ENCODE results near the gene SERPINA1.

SERPINA1 gene

GRCh38 chr14:94338023-94338422 is 50.4 kb downstream of the SERPINA1 start:
- H4K20me1 ChIP-seq (ENCODE audit: insufficient read depth) = no peaks in the 10 kb centered on the region
- H3K4me2 ChIP-seq = no peak overlapping the region
- H3K79me2 ChIP-seq (ENCODE audit: insufficient read depth, low read depth) = no peaks in the 10 kb centered on the region
- no peak overlapping the region for H3K9ac ChIP-seq
- H2AFZ ChIP-seq (ENCODE audit: low read depth) = no peak overlapping the region
- H3K4me1 ChIP-seq (ENCODE audit: low read depth, poor library complexity, severe bottlenecking) = peaks cover 7% of the 10 kb centered on the region
- H3K36me3 ChIP-seq (ENCODE audit: insufficient read depth) = no peaks in the 10 kb centered on the region
- TF ChIP-seq, protein P1, sequence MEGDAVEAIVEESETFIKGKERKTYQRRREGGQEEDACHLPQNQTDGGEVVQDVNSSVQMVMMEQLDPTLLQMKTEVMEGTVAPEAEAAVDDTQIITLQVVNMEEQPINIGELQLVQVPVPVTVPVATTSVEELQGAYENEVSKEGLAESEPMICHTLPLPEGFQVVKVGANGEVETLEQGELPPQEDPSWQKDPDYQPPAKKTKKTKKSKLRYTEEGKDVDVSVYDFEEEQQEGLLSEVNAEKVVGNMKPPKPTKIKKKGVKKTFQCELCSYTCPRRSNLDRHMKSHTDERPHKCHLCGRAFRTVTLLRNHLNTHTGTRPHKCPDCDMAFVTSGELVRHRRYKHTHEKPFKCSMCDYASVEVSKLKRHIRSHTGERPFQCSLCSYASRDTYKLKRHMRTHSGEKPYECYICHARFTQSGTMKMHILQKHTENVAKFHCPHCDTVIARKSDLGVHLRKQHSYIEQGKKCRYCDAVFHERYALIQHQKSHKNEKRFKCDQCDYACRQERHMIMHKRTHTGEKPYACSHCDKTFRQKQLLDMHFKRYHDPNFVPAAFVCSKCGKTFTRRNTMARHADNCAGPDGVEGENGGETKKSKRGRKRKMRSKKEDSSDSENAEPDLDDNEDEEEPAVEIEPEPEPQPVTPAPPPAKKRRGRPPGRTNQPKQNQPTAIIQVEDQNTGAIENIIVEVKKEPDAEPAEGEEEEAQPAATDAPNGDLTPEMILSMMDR (conservative IDR thresholded peaks at IDR 0.05; ENCODE audit: low read depth, low read length) = no peak
- H3K4me3 ChIP-seq (IDR thresholded peaks at IDR 0.05; ENCODE audit: insufficient read depth, low read depth, low read length) = no peak overlapping the region
- no peak overlapping the region for H3K27ac ChIP-seq
- H3K27me3 ChIP-seq (ENCODE audit: insufficient read depth, low read depth) = no peaks in the 10 kb centered on the region

- TF ChIP-seq, protein P1 (conservative IDR thresholded peaks at IDR 0.05; ENCODE audit: low read depth, low read length) = no peak
- H2AFZ ChIP-seq (ENCODE audit: low read depth) = no peak overlapping the region
These were observed 51.1 kb downstream of the SERPINA1 start for GRCh38 chr14:94337274-94337673.

GRCh38 chr14:94334872-94335271 is 53.5 kb downstream of the SERPINA1 start:
- Histone ChIP-seq H3K9ac (no peak overlapping the region), H3K4me1 (ENCODE audit: low read depth, poor library complexity, severe bottlenecking) (peaks cover 7% of the 10 kb centered on the region), H3K27me3 (ENCODE audit: insufficient read depth, low read depth) (no peaks in the 10 kb centered on the region), H3K36me3 (ENCODE audit: insufficient read depth) (no peaks in the 10 kb centered on the region), H3K4me2 (no peak overlapping the region), H4K20me1 (ENCODE audit: insufficient read depth) (no peaks in the 10 kb centered on the region), H3K27ac (no peak overlapping the region), H3K4me3 (IDR thresholded peaks at IDR 0.05; ENCODE audit: insufficient read depth, low read depth, low read length) (no peak overlapping the region), H2AFZ (ENCODE audit: low read depth) (no peak overlapping the region), H3K79me2 (ENCODE audit: insufficient read depth, low read depth) (no peaks in the 10 kb centered on the region)
- TF ChIP-seq, protein P1 (conservative IDR thresholded peaks at IDR 0.05; ENCODE audit: low read depth, low read length) = no peak

More at GRCh38 chr14:94337274-94337673, 51.1 kb downstream of the SERPINA1 start:
- Histone ChIP-seq H4K20me1 (ENCODE audit: insufficient read depth) (no peaks in the 10 kb centered on the region), H3K36me3 (ENCODE audit: insufficient read depth) (no peaks in the 10 kb centered on the region), H3K4me1 (ENCODE audit: low read depth, poor library complexity, severe bottlenecking) (peaks cover 7% of the 10 kb centered on the region), H3K79me2 (ENCODE audit: insufficient read depth, low read depth) (no peaks in the 10 kb centered on the region), H3K27me3 (ENCODE audit: insufficient read depth, low read depth) (no peaks in the 10 kb centered on the region), H3K9ac (no peak overlapping the region), H3K4me2 (peak overlapping the region; percentile 36; the same call in 1 of the 2 replicates), H3K27ac (no peak overlapping the region), H3K4me3 (IDR thresholded peaks at IDR 0.05; ENCODE audit: insufficient read depth, low read depth, low read length) (no peak overlapping the region)

GRCh38 chr14:94332587-94332986 is 55.8 kb downstream of the SERPINA1 start:
- H3K4me3 ChIP-seq (IDR thresholded peaks at IDR 0.05; ENCODE audit: insufficient read depth, low read depth, low read length) = no peak overlapping the region
- TF ChIP-seq, protein P1 (conservative IDR thresholded peaks at IDR 0.05; ENCODE audit: low read depth, low read length) = no peak
- no peaks in the 10 kb centered on the region for H3K27me3 ChIP-seq (ENCODE audit: insufficient read depth, low read depth)
- H3K9ac ChIP-seq = no peak overlapping the region
- H3K4me1 ChIP-seq (ENCODE audit: low read depth, poor library complexity, severe bottlenecking) = peaks cover 6% of the 10 kb centered on the region
- H3K36me3 ChIP-seq (ENCODE audit: insufficient read depth) = no peaks in the 10 kb centered on the region
- no peak overlapping the region for H3K4me2 ChIP-seq
- no peaks in the 10 kb centered on the region for H4K20me1 ChIP-seq (ENCODE audit: insufficient read depth)
- H2AFZ ChIP-seq (ENCODE audit: low read depth) = no peak overlapping the region
- no peak overlapping the region for H3K27ac ChIP-seq
- no peaks in the 10 kb centered on the region for H3K79me2 ChIP-seq (ENCODE audit: insufficient read depth, low read depth)
